Tongue (tissue), 2 donors: ENCODE results near the gene USP22. TPM values are rescaled to one million over a fixed set of nuclear protein-coding genes. Genes with fewer than 3 reads are reported as not detected.

Source experiments
- small RNA-seq: library from RNA; depleted of rRNA; stranded (forward); fragments of <200 nt; gene quantifications from one replicate; pipeline ENCODE3, GENCODE V24; 2014; ENCODE audit warnings: low replicate concordance
- total RNA-seq: library from RNA; depleted of rRNA; stranded (reverse); fragments of >200 nt; gene quantifications from one replicate; pipeline ENCODE4 v1.2.3, GENCODE V29; 2014

The USP22 gene
- total RNA-seq, 1 donor from 2014 or later, result 218 TPM

Small RNA genes within 50 kb of the gene (small RNA-seq; reads per million reads assigned to genes)
- not detected for gene AC087393.1

Other genes with a start within 250 kb of the USP22 start
- gene DHRS7B, start 84.0 kb upstream of the USP22 start, total RNA-seq, result 28.0 TPM
- gene TMEM11, start 171.2 kb upstream of the USP22 start, total RNA-seq, result 20.9 TPM
- gene NATD1, start 210.4 kb upstream of the USP22 start, total RNA-seq, result 7.9 TPM
- 27.2 TPM for gene MAP2K3, start 241.7 kb upstream of the USP22 start, total RNA-seq